GM12873 (cell line): ENCODE results near the gene TEX19.

ENCODE experiments used
- TF ChIP-seq, protein P1 (sequence below): IDR thresholded peaks from 2 replicates; pipeline ENCODE4 v1.5.1; 2012; ENCODE audit warnings: low read depth, mild to moderate bottlenecking, moderate library complexity, low read length, control low read depth; ENCODE audit not compliant: insufficient read depth; ENCODE audit errors: missing control alignments

The TEX19 gene

GRCh38 chr17:82319619-82320062, 39.4 kb upstream of the TEX19 start:
- TF ChIP-seq, protein P1, sequence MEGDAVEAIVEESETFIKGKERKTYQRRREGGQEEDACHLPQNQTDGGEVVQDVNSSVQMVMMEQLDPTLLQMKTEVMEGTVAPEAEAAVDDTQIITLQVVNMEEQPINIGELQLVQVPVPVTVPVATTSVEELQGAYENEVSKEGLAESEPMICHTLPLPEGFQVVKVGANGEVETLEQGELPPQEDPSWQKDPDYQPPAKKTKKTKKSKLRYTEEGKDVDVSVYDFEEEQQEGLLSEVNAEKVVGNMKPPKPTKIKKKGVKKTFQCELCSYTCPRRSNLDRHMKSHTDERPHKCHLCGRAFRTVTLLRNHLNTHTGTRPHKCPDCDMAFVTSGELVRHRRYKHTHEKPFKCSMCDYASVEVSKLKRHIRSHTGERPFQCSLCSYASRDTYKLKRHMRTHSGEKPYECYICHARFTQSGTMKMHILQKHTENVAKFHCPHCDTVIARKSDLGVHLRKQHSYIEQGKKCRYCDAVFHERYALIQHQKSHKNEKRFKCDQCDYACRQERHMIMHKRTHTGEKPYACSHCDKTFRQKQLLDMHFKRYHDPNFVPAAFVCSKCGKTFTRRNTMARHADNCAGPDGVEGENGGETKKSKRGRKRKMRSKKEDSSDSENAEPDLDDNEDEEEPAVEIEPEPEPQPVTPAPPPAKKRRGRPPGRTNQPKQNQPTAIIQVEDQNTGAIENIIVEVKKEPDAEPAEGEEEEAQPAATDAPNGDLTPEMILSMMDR: no peak

- TF ChIP-seq, protein P1: no peak
Observed at GRCh38 chr17:82320140-82320840, 38.8 kb upstream of the TEX19 start.

DNA sequence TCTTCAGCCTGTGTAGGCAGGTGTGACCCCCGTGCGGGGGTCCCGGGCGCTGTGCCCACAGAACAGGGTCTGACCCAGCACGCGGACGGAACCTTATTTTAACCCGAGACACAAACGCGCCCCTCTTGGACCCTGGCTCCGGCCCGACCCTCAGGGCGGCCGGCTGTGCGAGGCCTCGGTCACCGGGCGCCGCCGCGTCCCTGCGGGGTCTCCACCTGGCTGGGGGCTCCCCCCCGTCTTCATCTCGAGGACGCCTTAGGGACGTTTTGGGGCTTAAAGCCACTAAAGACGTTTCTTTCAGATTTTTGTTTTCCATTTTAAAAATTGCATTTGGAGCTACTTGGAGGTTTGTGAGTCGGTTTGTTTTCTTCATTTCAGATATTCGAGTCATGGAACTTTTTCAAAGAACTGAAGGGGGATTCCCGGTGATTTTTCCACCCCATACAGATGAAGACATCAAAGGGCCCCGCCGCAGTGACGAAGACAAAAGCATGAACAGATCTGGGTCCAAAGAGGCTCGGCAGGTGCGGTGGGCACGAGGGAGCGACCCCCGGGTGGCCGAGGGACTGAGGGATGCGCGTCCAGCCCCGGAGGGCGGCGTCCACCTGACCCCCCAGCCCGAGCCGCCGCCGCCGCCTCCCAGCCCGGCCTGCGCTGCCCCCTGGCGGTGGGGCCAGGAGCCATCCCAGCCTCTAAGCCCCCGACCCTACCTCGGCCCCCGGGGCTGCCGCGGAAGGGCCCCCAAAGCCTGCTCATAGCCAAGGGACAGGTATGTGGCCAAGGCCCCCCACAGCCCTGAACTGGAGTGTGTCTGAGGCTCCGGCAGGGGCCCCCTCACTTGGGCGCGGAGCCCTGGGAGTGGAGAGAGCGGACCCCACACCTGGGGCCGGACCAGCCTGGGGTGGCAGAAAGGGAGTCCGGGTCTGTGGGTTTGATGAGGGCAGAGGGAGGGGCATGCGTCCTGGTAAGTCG, 37.8 kb upstream of the TEX19 start:
- TF ChIP-seq, protein P1: peak; percentile 68

- TF ChIP-seq, protein P1: no peak
Observed at GRCh38 chr17:82321947-82322466, 37.0 kb upstream of the TEX19 start.

- TF ChIP-seq, protein P1: no peak
Observed at GRCh38 chr17:82322526-82323453, 36.3 kb upstream of the TEX19 start.

DNA sequence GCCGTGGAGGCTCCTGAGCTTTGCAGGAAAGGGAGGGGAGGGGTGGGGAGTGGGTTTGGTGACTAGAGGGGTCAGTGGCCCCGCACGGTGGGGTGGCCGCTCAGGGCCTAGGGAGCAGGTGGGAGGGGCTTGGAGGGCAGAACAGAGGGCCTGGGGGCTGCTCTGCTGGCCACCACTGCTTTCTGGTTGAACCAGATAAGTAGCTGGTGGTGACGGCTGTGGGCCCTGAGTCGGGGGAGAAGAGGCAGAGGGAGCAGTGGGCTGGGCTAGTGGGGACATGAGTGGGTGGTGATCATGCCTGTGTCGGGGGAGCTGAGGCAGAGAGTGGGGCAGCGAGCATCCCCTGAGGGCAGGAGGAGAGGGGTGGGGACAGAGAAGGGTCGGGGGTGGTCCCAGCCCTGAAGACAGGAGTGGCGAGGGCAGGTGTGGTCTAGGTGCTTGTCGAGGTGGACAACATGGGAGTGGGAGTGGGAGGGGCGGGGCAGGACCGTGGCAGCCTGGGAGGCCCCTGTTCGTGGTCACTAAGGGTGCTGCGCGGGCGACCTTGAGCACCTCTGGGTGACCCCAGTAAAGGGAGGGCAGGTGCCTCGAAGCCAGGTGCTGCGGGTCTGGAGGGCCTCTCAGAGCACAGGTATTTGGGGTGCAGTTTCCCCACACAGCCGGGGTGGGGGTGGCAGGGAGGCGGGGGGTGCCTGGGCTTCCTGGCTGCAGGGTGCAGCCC, 35.4 kb upstream of the TEX19 start:
- TF ChIP-seq, protein P1: no peak
